ENCODE results near the gene RAB6B.

The RAB6B gene

DNA sequence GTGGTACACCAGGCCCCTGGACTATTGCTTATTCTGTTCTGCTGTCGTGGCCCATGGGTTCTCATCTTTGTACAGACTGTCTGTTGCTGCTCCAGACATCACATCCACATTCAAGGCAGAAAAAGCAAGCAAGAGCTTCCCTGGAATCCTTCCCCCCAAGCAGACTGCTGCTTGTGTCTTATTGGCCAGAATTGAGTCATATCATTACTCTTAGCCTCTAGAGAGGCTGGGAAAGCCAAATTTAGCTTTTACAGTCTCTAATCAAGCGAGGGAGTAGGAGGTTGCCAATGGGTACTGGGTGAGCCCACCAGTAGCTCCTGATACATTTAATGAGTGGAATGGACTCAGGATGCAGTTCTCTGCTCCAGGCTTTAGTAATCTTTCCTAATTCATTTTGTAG lies 39.4 kb downstream of the RAB6B start:
- DNase-seq (ENCODE audit: low read depth): no peak

DNA sequence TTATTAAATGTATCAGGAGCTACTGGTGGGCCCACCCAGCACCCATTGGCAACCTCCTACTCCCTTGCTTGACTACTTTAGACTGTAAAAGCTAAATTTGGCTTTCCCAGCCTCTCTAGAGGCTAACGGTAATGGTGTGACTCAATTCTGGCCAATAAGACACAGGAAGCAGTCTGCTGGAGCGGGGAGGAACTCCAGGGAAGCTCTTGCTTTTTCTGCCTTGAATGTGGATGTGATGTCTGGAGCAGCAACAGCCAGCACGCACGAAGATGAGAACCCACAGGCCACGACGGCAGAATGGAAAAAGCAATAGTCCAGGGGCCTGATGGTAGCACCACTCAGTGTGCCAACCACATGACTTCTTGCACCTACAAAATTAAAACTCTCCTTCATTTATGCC lies 39.9 kb downstream of the RAB6B start:
- no peak for DNase-seq (ENCODE audit: low read depth)

DNA sequence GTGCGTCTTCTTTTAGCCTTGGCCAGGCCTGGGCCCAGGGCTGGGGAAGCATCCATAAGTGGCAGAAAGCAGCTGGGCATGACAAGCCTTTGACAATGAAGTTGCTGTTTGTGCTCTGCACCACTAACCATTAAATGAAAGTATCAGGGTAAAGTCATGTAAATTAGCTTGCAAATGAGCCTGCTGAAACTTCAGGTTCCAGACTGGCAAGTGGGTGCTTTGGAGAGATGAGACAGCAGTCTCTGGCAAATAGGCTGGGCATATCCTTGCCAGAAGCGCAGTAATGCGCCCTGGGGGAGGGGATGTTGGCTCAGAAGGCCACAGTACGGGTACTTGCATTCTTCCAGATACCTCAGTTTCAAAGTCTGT lies 40.7 kb downstream of the RAB6B start:
- DNase-seq (ENCODE audit: low read depth): no peak

DNA sequence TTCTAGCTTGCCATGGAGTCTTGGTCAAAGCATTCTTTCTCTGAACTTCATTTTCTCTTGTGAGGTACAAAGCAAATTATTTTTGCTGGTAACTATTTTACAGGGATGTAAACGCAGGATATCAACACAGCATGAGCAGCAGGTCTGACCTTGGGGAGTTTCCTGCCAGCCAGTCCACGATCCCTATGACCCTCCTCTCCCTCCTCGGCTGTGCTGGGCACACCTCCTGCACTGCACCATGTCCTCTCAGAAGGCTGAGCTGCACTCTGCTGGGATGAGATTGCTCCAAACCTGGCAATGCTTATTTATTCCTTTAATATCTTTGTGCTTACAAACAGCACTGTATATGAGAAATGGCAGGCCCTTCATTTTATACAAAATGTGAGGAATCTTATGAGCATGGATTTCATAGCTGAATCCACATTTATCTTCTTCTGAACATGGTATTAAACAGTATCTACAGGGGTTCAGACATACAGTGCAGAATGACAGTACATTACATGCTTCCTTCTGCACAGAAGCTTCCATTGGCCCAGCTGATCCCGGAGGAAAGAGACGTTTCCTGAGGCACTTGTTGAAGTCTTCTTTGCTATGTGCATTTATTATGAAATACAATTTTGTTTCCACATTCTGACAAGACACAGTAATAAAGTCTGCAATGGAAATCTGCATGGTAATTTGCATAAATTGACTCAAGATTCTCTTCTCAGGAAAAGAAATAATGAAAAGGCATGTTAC lies 41.2 kb downstream of the RAB6B start:
- DNase-seq (ENCODE audit: low read depth): no peak

DNA sequence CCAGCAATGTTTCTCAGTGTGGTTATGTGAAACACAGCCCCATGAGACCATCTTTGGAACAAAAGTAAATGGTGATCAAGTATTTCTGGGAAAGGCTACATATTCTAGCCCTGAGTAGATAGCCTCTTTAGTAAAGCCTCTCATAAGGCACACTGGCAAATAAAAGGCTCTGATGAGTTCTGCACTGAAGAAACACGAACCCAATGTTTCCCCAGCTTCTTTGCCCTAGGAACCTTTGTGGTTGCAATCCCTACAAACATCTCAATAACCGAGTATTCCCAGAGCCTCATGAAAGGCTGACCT lies 41.8 kb downstream of the RAB6B start:
- DNase-seq (ENCODE audit: low read depth): no peak

DNA sequence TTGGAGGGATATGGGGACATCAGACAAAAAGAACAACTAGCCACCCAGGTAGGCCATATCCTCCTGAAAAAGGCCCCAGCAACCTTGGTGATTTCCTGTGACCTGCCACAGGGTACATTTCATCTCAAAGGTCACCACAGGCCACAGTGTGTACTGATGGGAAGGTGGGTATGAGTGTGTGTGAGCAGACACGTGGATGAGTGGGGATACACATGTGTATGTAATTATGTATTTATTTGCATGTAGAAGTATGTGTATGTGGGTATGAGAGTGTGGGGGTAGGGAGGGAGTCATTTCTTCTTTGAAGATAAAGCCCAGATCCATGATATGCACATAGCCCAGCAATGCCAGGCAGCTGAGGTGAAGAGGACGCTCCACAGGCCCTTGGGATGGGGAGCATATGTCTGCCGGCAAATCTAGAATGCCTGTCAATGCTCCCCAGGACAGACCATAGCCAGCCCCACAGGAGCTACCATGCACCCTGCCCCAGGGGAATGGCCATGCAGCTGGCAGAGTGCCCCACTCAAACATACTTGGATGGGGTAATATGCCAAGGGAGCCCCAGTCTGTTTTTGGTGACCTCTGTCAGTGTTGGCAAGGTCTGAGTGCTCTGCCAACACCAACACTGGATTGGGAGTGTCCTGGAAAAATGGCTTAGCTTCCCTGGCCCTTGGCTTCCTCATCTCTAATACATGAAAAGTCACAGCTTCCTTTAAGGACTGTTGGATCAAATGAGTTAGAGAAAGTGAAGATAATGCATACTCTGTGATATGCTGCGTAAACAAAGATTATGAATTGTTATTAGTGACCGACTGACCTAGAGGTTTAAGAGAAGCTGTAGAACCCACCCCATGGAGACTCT lies 42.4 kb downstream of the RAB6B start:
- DNase-seq (ENCODE audit: low read depth): no peak

DNA sequence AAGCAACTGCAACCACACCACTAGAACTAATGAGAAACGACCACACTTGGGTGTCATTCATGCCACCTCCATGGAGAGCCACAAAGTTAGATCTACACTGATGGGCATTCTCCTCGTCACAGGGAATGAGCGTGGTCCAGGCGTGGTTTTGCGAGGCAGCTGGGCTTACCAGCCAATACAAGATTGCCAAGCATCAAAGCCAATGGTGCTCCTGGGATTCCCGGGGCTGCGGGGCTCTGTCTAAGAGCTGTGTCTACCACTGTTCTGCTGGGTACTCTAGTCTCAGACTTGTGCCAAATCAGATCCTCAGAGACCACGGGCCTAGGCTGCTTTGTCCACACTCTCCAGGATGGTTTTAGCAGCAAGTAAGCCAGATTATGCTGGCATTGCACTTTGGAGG lies 43.8 kb downstream of the RAB6B start:
- DNase-seq (ENCODE audit: low read depth): no peak

DNA sequence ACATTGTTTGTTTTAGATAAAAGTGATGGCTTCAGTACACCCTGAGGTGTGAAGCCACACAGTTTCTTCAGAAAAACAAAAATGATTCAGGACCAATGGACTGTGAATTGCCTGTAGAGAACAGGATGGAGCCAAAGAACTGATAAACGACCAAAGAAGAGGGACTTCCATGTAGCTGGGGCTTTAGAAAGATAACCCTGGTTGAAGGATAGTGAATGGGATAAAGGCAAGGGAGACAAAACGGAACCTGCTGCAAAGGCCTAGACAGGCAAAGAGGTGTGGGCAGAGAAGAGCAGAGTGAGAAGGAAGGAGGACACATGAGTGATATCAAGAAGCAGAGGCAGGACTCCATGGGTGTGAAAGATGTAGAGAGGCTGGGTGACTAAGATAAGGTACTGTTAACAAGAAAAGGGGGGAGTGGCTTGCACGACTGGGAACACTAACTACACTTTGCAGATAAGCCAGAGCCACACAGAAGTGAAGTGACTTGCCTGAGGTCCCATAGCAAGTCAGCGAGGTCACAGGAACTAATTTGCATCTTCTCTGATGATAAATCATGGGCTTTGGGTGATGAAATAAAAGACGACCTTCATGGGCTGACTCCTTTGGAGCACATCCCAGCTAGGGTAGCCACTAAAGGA lies 44.3 kb downstream of the RAB6B start:
- no peak for DNase-seq (ENCODE audit: low read depth)

DNA sequence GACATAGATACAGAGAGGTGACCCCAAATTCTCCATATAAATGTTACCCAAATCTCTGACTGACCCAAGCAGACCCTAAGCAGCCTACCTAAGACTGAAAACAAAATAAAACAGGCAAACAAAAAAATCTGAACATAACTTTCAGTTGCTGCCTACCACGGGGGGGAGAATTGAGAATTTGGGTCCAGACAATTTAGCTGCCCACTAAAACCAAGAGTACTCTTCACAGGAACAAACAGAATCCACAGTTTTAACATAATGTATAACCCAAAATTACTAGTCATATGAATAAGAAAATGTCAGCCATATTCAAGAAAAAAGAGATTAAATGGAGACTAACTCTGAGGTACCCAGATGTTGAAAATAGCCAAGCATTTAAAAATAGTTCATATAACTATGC lies 45.6 kb downstream of the RAB6B start:
- no peak for DNase-seq (ENCODE audit: low read depth)

DNA sequence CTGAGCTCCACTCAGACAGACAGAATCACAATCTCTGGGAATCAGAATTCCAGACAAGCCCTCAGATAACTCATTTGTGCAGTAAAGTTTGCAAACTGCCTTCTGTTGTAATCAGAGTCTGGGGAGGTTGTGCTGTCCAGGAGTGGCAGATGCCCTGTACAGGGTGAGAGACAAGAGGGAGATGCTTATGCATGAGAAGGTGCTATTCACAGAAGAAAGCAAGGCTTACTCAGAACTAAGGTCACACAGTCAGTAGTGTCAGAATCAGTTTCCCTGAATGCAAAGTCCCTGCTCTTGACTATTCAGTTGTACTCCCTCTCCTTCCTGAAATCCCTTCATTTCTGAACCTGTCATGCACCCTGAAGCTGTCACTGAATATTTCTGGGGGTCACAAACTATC lies 46.3 kb downstream of the RAB6B start:
- DNase-seq (ENCODE audit: low read depth): no peak

DNA sequence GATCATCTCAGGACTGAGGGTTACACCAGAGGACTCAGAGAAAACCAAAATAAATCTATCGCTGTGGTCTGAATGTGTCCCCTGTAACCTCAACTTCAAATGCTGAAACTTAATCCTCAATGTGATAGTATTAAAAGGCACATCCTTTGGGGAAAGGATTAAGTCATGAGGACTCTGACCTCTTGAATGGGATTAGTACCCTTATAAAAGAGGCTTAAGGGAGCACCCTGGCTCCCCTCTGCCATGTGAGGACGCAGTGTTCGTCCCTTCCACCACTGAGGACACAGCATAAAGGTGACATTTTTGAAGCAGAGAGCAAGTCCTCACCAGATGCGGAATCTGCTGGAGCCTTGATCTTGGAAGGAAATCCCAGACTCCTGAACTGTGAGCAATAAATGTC lies 50.6 kb downstream of the RAB6B start:
- DNase-seq (ENCODE audit: low read depth): no peak

DNA sequence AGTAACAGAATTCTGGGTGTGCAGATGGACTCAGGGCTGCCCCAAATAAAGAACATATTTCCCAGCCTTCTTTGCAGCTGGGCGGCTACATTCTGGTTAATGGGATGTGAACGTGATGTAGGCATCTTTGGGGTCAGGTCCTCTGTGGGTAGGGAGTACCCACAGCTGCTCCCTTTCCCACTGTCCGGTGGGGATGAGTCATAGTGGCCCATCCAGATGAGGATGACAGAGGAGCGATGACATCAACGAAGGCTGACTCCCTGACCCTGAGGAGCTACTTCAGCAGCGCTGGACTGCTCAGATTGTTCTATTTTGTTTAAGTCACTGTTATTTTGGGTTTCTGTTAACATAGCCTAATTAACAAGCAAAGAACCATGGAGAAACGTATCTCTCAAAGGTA lies 52.0 kb downstream of the RAB6B start:
- DNase-seq (ENCODE audit: low read depth): peak; percentile 12

DNA sequence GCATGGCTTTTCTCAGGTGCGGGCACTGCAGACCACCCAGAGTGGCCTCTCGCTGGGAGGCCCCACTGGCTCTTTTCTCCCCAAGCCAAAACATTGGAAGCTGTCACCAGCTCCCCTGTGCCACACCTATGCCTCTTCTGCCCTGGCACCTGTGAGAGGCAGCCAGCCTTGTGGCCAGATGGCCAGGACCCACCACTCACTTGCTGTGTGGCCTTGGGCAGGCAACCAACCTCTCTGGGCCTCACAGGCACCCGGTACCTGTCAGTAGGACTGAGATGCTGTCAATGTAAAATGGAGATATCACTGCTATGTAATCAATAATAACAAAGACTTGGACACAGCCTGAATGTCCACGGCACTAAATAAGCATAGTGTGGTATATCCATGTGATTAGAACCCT lies 53.5 kb downstream of the RAB6B start:
- no peak for DNase-seq (ENCODE audit: low read depth)

DNA sequence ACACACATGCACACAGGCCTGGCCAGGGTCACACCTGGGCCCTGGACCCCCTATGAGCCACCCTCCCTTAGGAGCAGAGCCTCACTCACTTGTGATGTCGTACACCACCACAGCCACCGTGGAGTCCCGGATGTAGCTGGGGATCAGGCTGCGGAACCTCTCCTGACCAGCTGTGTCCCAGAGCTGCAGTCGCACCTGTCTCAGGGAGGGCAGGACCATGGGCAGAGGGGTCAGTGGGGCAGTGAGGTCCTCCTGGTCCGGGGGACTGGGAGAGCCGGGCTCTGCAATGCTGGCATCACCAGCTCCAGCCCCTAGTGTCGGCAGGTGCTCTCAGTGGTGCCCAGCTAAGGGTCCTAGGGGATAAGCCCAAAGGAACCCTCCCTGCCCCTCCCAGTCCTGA lies 54.5 kb downstream of the RAB6B start:
- DNase-seq (ENCODE audit: low read depth): no peak

DNA sequence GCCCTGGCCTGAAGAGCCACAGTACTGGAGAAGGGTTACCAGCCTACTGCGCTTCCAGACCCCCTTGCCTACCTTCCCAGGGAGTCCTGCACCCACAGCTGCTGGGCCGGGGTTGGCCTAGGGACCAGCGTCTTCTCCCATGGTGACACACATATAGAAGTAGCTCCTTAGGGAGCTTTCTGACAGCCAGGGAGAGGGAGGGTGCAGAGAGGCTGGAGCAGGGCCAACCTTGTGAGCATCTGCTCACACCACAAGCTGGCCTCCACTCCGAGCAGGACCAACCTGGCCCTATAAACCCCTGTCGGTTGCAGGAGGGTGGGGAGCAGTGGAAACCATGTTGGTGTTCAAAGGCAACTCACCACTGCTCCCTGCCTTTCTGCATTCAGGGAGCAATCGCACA lies 54.9 kb downstream of the RAB6B start:
- no peak for DNase-seq (ENCODE audit: low read depth)

DNA sequence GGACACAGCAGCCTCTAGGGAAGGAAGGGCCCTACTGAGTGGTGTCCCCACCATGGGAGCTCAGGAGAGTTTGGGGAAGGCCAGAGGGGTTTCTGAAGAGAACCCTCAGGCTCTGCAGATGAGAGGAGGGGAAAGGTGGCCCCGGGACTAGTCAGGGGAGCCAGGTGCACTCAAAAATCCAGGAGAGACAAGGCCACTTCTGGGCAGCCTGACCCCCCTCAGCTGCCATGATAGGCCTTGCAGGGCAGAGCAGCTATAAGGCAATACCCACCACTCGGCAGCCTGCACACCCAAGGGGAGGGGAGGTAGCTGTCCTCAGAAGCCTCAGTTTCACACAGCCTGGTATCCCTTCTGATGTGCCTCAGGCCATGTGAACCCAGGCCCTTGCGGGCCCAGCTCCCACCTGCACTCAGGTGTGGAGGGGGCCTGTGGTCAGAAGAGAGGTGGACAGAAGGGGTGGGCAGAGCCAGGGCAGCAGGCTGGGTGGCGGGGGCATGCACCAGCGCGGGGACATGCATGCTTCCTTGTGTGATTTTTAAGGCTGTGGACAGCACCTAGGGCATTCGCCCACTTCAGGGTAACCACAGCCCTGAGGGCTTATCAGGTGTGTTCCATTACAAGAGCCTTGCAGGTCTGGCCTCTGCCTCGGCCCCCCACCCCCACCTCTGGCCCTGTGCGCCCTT lies 55.5 kb downstream of the RAB6B start:
- no peak for DNase-seq (ENCODE audit: low read depth)

DNA sequence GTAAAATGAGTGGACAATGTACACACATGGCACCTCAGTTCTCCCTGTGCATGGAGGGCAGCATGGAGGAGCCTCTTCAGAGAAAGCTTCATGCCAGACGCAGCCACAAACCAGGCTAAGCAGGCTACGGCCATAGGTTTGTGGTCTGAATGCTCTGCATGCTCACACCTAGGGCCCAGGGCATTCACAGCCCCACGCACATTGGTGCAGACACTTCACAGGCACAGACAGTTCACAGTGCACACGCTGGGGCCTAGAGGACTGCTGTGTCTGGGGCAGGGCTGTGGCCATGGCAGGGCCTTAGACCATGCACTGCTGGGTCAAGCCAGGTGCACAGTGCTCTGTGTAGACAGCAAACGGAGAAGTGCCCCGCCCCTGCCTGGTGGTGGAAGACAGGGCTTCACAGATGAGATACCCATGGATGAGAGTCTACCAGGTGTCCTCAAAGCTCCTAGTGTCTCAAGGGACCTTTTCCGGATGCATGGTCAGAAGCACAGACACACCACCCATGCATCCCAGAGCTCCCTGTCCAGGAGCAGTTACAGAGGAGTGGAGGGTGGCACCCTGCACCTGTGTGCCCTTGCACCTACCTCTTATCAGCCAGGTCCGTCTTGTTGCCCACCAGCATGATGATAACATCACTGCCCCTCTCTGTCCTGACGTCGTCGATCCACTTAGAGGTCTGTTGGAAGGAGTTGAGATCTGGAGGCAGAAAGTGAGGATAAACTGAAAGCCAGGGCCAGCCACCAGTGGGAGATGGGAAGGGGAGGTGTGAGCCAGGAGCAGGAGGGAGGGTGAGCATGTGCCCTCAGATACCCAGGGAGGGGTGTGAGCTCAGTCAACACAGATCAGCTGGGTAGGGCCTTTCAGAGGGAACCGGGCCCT lies 56.5 kb downstream of the RAB6B start:
- no peak for DNase-seq (ENCODE audit: low read depth)

DNA sequence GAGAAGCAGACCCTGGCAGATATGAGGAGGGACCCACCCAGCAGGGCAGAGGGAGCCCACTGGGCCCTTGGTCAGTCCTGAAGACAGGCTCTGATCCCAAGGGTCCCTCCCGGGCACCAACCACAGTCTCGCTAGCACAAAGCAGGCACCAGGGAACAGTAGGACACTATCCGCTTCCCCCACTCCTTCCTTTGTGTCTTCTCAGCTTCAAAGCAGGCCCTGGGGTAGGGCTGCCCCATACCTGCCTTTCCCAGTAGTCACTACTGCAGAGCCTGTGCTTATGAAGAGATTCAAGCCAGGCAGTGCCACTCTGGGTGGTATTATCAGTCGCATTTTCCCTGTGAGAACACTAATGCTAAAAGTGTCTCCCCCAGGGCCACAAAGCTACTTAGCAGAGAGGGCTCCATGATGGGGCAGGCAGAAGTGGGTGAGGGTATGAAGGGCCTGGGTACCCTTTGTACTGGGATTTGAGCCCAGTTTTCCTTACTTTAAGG lies 57.3 kb downstream of the RAB6B start:
- DNase-seq (ENCODE audit: low read depth): no peak

DNA sequence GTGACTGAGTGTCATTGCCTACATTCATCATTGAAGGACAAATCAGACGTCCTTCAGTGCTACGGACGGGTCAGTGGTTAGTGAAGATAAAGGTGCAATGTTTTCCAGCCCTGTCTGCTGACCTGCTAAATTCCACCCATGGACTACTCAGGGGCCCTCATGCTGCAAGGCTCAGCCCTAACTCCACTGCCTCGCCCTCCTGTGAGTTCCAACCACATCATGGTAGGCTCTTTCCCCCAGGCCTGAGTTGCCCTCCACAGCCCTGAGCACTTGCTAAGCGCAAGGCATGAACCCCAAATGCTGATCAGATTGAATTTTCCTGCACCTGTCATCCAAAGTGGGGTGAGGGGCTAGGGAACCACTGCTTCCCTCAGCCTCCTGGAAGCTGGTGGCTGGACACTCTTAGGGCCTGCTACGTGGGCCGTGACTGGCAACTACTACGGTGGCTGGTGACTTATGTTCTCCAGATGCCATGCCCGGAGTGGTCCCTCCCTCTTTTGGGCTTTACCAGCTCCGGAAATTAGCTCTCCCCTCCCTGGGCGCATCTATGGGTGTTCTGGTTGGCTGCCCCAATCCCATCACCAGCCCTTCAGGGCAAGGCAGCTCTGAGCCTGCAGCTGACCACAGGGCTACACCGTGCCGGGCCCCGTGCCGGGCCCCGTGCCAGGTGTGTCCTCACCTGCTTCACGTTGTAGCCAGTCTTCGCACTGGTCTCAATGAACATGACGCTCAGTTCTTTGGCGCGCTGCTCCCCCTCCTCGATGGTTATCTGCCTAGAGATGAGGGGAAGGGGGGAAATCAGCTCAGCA lies 58.0 kb downstream of the RAB6B start:
- DNase-seq (ENCODE audit: low read depth): no peak

DNA sequence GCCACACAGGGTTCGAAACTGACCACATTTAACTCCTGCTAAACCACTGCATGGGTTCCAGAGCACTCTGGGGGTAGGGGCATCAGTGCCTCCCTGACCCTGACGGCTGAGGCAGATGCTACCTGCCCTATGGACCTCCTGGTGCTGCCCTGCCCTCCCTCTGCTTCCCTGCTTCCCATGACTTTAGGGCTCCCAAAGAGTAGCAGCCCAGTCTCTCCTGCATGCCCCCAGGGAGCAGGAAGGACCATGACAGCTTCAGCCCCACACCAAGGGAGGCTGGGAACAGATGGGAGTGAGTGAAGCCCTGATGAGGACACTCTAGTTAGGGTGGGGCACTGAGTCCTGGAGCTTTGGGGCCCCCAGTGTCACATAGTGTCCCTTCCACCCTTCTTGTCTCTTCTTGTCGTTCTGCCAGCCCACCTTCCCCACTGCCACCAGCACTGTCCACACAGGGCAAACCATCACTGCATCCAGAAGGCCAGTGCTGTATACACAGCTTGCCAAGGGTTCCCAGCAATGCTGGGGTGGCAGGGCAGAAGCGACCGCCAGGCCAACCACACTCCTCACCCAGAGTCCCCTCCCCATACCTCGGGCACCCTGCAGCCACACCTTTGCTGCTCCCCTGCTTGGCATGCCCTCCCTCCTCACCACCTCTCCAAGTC lies 59.1 kb downstream of the RAB6B start:
- no peak for DNase-seq (ENCODE audit: low read depth)
